ENCODE data around the gene CHN2. TPM values are rescaled to one million over a fixed set of nuclear protein-coding genes. Genes with fewer than 3 reads are reported as not detected.

CHN2 gene
- total RNA-seq, 4 donors from 2014 or later = 8.0 to 9.8 (median 8.9) TPM

- Histone ChIP-seq H3K4me1 (peaks cover 0 to 4% (median 0%) of the 10 kb centered on the region in 4 donors), H3K4me3 (no peak overlapping the region), H3K27ac (replicated peaks in 1 of 4) (no peak overlapping the region), H3K27me3 (no peaks in the 10 kb centered on the region), H3K36me3 (no peaks in the 10 kb centered on the region), H3K9me3 (no peaks in the 10 kb centered on the region)
- intact Hi-C loops (cut with DNase I) = no loop called here
- WGBS = 96% methylated on average over 5 of the region's 5 CpGs
- no peak for DNase-seq (ENCODE audit: extremely low spot score)
- no peak for TF ChIP-seq CTCF (IDR thresholded peaks at IDR 0.05)
- no peak for TF ChIP-seq POLR2AphosphoS5 (IDR thresholded peaks at IDR 0.05)
- no peak for TF ChIP-seq EP300 (IDR thresholded peaks at IDR 0.05)
- TF ChIP-seq POLR2A (IDR thresholded peaks at IDR 0.05; ENCODE audit: low read depth) = no peak
Measured at GRCh38 chr7:29454899-29455451, 260.4 kb downstream of the CHN2 start.

GRCh38 chr7:29457141-29457561, 262.6 kb downstream of the CHN2 start:
- WGBS = 63% methylated on average over 7 of the region's 7 CpGs
- intact Hi-C loops (cut with DNase I) = no loop called here
- no peak for DNase-seq (ENCODE audit: extremely low spot score)
- Histone ChIP-seq H3K27me3 (no peaks in the 10 kb centered on the region), H3K9me3 (no peaks in the 10 kb centered on the region), H3K27ac (replicated peaks in 1 of 4) (no peak overlapping the region), H3K4me3 (no peak overlapping the region), H3K4me1 (peaks cover 0 to 4% (median 0%) of the 10 kb centered on the region in 4 donors), H3K36me3 (no peaks in the 10 kb centered on the region)
- no peak for TF ChIP-seq POLR2AphosphoS5 (IDR thresholded peaks at IDR 0.05)
- no peak for TF ChIP-seq POLR2A (IDR thresholded peaks at IDR 0.05; ENCODE audit: low read depth)
- TF ChIP-seq CTCF (IDR thresholded peaks at IDR 0.05) = no peak
- no peak for TF ChIP-seq EP300 (IDR thresholded peaks at IDR 0.05)

DNA sequence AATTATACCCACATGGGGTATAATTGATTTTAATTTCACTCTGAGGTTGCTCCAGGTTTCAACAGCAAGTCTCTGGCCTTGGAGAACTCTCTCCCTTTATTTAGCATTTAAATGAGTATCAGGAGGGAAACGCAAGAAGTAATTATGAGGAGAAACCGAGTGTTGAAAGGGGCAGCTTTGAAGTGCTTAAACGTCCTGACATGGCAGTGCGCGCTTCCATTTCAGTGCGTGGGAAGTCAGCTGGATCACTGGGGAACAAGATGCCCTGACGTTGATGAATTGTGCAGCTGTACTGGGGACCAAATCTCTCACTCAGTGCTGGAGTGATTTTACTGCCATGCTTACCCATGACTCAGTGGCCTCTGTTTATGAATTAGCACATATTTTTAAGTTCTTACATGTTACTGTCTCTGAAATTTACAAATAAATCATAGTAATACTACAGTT, 263.0 kb downstream of the CHN2 start:
- Histone ChIP-seq H3K9me3 (no peaks in the 10 kb centered on the region), H3K4me1 (peaks cover 0 to 4% (median 0%) of the 10 kb centered on the region in 4 donors), H3K27ac (replicated peaks in 1 of 4) (no peak overlapping the region), H3K4me3 (no peak overlapping the region), H3K27me3 (no peaks in the 10 kb centered on the region), H3K36me3 (no peaks in the 10 kb centered on the region)
- intact Hi-C loops (cut with DNase I) = no loop called here
- TF ChIP-seq POLR2A (IDR thresholded peaks at IDR 0.05; ENCODE audit: low read depth) = no peak
- no peak for TF ChIP-seq EP300 (IDR thresholded peaks at IDR 0.05)
- no peak for TF ChIP-seq POLR2AphosphoS5 (IDR thresholded peaks at IDR 0.05)
- no peak for TF ChIP-seq CTCF (IDR thresholded peaks at IDR 0.05)
- DNase-seq (ENCODE audit: extremely low spot score) = no peak
- WGBS = 48% methylated on average over 7 of the region's 7 CpGs

- no peak overlapping the region for H3K4me3 ChIP-seq
- H3K36me3 ChIP-seq = no peaks in the 10 kb centered on the region
- TF ChIP-seq EP300 (IDR thresholded peaks at IDR 0.05) = no peak
- no peak for TF ChIP-seq POLR2AphosphoS5 (IDR thresholded peaks at IDR 0.05)
- TF ChIP-seq CTCF (IDR thresholded peaks at IDR 0.05) = no peak
- TF ChIP-seq POLR2A (IDR thresholded peaks at IDR 0.05; ENCODE audit: low read depth) = no peak
- no peaks in the 10 kb centered on the region for H3K4me1 ChIP-seq
- no peak overlapping the region for H3K27ac ChIP-seq (replicated peaks in 1 of 4)
- H3K9me3 ChIP-seq = no peaks in the 10 kb centered on the region
- WGBS = 77% methylated on average over 7 of the region's 7 CpGs
- H3K27me3 ChIP-seq = no peaks in the 10 kb centered on the region
- intact Hi-C loops (cut with DNase I) = no loop called here
- no peak for DNase-seq (ENCODE audit: extremely low spot score)
Measured at GRCh38 chr7:29458933-29459332, 264.4 kb downstream of the CHN2 start.

DNA sequence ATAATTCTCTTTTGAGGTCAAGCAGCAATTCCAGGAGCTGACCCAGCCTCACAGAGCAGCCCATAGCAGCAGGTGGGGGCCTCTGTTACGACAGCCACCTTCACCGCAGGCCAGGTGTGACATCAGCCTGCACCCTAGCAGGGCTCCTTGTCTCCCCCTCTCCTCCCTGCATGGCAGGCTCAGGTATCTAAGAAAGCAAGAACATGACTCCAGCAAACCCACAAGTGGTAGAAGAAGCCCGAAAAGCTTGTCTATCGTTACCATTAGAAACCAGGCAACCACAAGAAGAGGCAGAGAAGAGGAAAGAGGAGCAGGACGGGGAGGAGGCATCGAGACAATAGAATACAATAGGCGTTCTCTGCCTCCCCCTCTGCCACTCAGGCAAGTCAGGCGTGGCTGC, 265.0 kb downstream of the CHN2 start:
- Histone ChIP-seq H3K27me3 (no peaks in the 10 kb centered on the region), H3K4me3 (no peak overlapping the region), H3K9me3 (no peaks in the 10 kb centered on the region), H3K36me3 (no peaks in the 10 kb centered on the region), H3K27ac (replicated peaks in 1 of 4) (no peak overlapping the region), H3K4me1 (no peaks in the 10 kb centered on the region)
- TF ChIP-seq POLR2AphosphoS5 (IDR thresholded peaks at IDR 0.05) (no peak), EP300 (IDR thresholded peaks at IDR 0.05) (no peak), CTCF (IDR thresholded peaks at IDR 0.05) (no peak), POLR2A (IDR thresholded peaks at IDR 0.05; ENCODE audit: low read depth) (no peak)
- no peak for DNase-seq (ENCODE audit: extremely low spot score)
- WGBS = 83% methylated on average over 4 of the region's 8 CpGs
- intact Hi-C loops (cut with DNase I) = no loop called here
